ENCODE results near the gene SLC6A18.

SLC6A18 gene

DNA sequence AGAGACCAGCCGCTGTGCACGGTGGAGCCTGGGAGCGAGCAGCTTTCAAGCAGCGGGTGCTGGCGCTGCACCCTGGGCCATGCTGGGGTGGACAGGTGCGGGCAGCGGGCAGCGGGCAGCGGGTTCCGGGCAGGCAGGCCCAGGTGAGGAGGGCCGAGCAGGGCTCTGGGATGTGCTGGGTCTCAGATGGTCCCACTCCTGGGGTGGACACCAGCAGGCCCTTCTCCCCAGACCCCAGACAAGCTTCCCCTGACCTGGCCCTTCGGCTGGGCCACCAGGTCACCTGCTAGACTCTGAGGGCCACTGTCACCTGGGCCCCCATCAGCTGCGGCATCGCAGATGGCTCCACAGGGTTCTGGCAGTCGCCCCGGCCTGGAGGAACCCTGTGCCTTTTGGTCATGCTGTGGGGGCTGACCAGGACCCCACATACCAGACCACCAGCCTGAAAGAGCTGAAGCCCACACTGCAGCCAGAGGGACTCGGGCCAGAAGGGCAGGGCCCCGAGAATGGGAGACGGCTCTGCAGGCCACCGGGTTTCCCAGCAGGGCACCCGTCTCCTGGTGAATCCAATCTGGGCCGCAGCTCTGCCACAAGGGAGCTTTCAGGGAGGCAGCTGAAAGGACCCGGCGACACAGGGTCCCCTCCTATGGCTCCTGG is 21.7 kb upstream of the SLC6A18 start:
- DNase-seq (ENCODE audit: low read depth in 2 of 2), result no peak

DNA sequence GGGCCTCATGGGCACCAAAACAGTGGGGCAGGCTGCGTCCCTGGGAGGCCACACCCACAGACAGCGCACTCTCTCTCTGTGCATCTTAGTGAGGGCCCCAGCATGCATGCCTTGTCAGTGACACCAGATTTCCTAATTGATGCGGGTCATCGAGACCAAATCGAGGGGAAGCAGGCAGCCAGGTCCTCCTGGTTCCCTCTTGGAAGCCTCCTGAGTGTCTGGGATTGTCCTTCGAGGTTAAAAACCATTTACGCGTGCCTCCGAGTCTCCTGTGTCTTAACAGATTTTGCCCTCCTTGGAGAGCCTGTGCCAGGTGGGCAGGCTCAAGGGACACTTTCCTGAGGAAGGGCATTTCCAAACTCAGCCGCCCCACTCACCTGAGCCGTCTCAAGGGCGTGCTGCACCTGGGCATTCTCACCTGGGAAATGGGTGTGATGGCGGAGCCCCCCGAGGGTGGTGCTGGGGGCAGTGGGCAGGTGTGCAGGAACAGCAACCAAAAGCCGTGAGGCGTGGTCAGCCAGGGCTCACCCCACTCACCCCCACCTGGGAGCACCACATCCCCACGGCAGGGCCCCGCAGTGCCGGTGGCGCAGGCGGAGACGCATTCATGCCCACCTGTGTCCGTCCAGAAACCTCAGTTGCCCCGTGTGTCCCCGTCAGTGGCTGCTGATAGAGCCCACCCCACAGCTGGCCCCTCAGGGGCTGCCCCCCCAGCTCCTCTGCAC is 21.1 kb upstream of the SLC6A18 start:
- no peak for DNase-seq (ENCODE audit: low read depth in 2 of 2)

GRCh38 chr5:1204693-1205242 is 20.4 kb upstream of the SLC6A18 start:
- no peak for DNase-seq (ENCODE audit: low read depth in 2 of 2)

- DNase-seq (ENCODE audit: low read depth in 2 of 2), result no peak
These were observed 19.7 kb upstream of the SLC6A18 start for GRCh38 chr5:1205255-1206180.

GRCh38 chr5:1206521-1207412 is 18.4 kb upstream of the SLC6A18 start:
- no peak for DNase-seq (ENCODE audit: low read depth in 2 of 2)

- no peak for DNase-seq (ENCODE audit: low read depth in 2 of 2)
These were observed 17.6 kb upstream of the SLC6A18 start for GRCh38 chr5:1207555-1207954.

DNA sequence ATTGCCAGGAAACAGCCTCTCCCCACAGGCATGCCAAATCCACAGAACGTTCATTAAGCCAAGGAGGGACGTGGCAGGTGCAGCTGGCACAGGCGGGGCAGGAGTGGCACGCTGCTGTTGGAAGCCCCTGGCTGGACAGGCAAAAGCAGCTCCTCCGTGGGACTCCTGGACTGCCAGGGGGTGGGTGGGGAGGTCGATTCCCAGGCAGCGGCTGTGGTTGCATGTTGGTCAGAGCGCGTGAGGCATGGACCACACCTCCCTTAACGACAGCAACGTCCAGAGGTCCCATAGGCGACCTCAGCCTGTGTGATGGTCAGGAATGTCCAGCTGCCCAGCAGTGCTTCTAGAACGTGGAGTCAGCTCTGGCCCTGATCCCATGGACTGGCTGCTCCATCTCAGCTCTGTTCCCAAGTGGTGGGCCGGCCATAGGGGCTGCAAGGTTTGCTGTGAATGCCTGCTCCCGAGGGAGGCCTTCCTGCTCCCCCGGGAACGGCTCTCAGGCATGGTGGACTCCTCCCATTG is 16.9 kb upstream of the SLC6A18 start:
- no peak for DNase-seq (ENCODE audit: low read depth in 2 of 2)

GRCh38 chr5:1208743-1209488 is 16.3 kb upstream of the SLC6A18 start:
- no peak for DNase-seq (ENCODE audit: low read depth in 2 of 2)

GRCh38 chr5:1209489-1209852 is 15.7 kb upstream of the SLC6A18 start:
- DNase-seq (ENCODE audit: low read depth in 2 of 2), result no peak

GRCh38 chr5:1209896-1210776 is 15.0 kb upstream of the SLC6A18 start:
- no peak for DNase-seq (ENCODE audit: low read depth in 2 of 2)

GRCh38 chr5:1210832-1211251 is 14.3 kb upstream of the SLC6A18 start:
- DNase-seq (ENCODE audit: low read depth in 2 of 2), result no peak

DNA sequence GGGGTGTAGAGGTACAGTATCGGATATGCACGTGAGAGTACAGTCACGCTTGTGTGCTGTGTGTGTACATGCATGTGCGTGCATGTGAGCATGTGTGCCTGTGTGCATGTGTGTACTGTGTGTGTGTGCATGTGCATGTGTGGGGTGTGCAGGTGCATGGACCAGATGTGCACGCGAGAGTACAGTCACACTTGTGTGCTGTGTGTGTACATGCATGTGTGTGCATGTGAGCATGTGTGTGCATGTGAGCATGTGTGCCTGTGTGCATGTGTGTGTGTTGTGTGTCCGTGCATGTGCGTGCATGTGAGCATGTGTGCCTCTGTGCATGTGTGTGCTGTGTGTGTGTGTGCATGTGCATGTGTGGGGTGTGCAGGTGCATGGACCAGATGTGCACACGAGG is 13.5 kb upstream of the SLC6A18 start:
- DNase-seq (ENCODE audit: low read depth in 2 of 2), result no peak

- no peak for DNase-seq (ENCODE audit: low read depth in 2 of 2)
These were observed 12.9 kb upstream of the SLC6A18 start for GRCh38 chr5:1212271-1212670.

GRCh38 chr5:1212881-1213280 is 12.3 kb upstream of the SLC6A18 start:
- no peak for DNase-seq (ENCODE audit: low read depth in 2 of 2)

DNA sequence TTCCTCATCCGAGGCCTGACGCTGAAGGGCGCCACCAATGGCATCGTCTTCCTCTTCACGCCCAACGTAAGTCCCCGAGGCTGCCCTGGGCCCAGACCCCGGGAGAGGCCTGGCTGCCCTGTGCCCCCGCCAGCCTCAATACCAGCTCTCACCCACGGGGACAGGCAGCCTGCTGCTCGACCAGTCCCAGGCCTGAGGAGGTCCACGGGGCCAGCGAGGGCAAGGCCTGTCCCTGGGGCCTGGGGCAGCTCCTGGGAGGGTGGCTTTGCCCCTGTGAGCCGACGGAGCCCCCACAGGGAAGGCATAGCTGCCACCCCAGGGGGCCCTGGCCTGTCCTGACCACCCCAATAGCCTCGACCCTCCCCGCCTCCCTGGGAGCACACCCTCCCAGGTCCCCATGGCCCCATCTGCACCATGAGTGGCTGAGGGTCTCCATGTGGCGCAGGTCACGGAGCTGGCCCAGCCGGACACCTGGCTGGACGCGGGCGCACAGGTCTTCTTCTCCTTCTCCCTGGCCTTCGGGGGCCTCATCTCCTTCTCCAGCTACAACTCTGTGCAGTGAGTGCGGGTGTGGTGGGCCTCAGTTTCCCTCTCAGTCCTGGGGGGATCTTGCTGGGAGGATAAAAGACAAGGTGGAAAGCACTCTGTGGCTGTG is 11.5 kb upstream of the SLC6A18 start:
- no peak for DNase-seq (ENCODE audit: low read depth in 2 of 2)

GRCh38 chr5:1214163-1214935 is 10.8 kb upstream of the SLC6A18 start:
- DNase-seq (ENCODE audit: low read depth in 2 of 2), result no peak

GRCh38 chr5:1214936-1215220 is 10.3 kb upstream of the SLC6A18 start:
- DNase-seq (ENCODE audit: low read depth in 2 of 2), result no peak
